HG02938 (cell line): ENCODE results near the gene CCK.
"Not testable (repeated sequence)": the region's sequence is repeated elsewhere in the genome, so short reads cannot be mapped to it uniquely, and the experiment has no call there.

Experiments used
- ATAC-seq: cut with Tn5 transposase; IDR thresholded peaks from one replicate; pipeline ENCODE4 v1.9.1; 2021; ENCODE audit warnings: mild to moderate bottlenecking, moderate library complexity; ENCODE audit not compliant: unreplicated experiment

The CCK gene, protein sequence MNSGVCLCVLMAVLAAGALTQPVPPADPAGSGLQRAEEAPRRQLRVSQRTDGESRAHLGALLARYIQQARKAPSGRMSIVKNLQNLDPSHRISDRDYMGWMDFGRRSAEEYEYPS

GRCh38 chr3:42266085-42266484 lies at the start of gene CCK:
Gene CCK, minus strand, starts transcription at chr3:42266185. Its CDS starts 2,555 bp downstream, at chr3:42263630.
- no peak for ATAC-seq

DNA sequence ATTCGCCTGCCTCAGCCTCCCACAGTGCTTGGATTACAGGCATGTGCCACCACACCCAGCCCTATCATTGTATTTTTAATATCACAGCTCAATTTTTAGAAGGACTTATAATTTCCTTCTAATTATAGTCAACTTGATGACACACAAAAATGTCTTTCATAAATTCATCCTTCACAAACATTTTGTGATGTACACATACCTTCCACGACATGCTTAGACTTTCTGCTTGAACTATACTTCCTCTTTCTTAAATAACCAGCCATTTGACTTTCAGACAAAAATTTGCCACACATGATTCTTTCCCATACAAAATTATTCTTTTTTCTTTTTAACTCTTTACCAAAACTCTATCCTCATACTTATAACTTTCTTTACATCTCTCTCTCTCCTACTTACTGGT lies 48.4 kb upstream of the CCK start:
- ATAC-seq = no peak

GRCh38 chr3:42308651-42309050 lies 42.7 kb upstream of the CCK start:
- ATAC-seq = no peak

DNA sequence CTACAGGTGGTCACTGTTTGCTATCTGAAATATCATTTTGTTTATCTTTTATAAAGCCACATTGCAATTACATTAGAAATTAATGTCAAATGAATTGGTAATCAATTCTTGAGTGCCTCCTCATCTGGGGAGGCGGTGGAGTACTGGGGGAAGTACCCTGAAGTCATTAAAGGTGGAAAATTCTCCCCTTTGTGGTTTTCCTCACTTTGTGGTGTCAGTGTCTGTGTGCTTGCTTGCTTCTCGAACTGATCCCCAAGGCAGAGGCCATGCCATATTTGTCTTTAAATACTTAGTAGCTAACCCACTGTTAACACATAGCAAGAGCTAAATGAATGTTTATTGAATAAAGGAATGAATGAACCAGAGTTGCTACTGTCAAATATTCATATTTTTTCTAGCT lies 40.5 kb upstream of the CCK start:
- no peak for ATAC-seq

GRCh38 chr3:42302924-42303634 lies 37.1 kb upstream of the CCK start:
- ATAC-seq = peak; percentile 51

GRCh38 chr3:42301446-42302175 lies 35.6 kb upstream of the CCK start:
- ATAC-seq = no peak

GRCh38 chr3:42300778-42301177 lies 34.8 kb upstream of the CCK start:
- no peak for ATAC-seq

DNA sequence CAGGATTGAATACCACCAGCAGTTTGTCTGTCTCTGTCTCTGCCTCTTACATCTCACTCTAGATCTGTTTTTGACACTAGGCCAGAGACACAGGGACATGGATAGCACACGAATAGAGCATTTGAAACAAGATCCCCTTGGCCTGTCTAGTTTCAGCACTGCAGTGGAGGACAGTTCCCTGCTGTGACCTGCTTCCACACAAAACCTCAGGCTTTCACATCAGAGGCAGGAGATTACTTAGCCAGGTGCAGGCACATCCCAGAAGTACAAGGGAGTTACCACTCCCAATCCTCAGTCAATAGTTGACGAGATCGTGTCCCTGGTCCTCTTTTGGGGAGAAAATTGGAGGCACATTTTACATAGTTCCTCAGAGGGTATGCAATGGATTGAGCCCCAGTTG lies 34.0 kb upstream of the CCK start:
- ATAC-seq = no peak

DNA sequence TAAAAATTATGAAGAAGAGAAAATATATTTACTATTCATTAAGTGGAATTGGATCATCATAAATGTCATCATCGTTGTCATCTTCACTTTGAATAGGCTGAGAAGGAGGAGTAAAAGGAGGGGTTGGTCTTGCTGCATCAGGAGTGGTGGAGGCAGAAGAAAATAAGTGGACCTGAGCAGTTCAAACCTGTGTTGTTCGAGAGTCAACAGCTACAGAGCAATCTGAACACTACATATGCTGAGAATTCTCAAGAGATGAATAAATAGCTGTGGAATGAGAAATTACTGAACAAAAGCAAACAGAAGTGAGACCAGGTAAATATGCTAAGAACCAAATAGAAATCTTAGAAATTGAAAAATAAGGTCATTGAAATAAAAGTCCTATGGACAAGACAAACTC lies 32.3 kb upstream of the CCK start:
- no peak for ATAC-seq

DNA sequence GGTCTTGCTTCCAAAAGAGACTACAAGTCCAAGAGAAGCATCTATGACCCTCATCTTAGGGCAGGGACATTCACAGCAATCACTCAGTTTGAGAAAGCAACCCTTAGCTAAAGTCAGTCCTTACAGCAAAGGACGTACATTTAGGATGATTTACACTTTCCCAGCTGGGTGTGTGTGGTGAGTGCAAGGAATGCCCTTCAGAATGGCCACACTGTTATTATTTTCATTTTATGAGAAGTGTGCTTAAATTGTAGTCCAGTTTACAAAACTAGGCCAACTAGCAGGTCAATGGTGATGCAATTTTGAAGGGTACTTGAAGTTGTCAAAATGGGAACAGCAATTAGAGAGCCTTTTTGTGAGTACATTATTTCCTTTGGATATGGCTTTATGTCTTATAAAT lies 26.0 kb upstream of the CCK start:
- ATAC-seq = no peak

GRCh38 chr3:42290966-42291714 lies 25.2 kb upstream of the CCK start:
- ATAC-seq = no peak

- no peak for ATAC-seq
Measured at GRCh38 chr3:42289026-42289425, 23.0 kb upstream of the CCK start.

DNA sequence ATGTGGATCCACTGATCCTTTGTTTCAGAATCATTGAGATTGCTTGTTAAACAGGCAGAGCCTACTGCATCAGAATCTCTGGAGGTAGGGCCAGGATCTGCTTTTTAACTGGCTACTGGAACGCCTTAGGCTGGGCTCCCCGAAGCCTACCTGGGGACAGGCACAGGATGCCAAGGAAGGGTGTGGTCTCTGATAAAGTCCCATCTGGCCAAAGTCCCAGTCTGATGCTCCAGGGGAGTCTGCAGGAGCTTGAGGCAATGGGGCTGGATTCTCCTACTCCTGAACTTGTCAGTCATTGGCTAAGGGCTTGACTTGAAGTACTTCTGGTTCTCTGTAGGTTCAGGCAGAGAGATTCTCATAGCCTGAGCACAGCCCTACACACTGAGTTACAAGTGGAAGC lies 22.4 kb upstream of the CCK start:
- no peak for ATAC-seq

GRCh38 chr3:42287423-42287822 lies 21.4 kb upstream of the CCK start:
- not testable (repeated sequence) for ATAC-seq

DNA sequence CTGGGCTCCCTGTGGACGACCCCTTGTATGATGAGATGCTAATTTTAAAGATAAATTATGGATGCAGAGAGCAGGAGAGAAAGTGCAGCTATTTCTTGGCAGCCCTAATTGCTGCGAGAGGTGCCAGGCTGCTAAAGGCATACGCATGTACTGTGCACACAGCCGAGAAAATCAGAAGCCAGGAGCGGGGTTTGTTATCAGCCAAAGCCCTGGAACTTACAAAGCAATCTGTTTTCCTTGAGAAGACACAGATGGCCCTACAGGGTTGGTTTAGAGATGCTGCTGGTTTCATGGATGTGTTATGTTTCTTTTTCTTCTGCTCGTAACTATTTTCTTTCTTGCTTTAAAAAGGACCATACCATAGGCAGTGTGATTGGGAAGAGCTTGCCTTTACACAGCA lies 11.7 kb upstream of the CCK start:
- no peak for ATAC-seq

GRCh38 chr3:42276141-42277132 lies 10.5 kb upstream of the CCK start:
- peak; percentile 78 for ATAC-seq

DNA sequence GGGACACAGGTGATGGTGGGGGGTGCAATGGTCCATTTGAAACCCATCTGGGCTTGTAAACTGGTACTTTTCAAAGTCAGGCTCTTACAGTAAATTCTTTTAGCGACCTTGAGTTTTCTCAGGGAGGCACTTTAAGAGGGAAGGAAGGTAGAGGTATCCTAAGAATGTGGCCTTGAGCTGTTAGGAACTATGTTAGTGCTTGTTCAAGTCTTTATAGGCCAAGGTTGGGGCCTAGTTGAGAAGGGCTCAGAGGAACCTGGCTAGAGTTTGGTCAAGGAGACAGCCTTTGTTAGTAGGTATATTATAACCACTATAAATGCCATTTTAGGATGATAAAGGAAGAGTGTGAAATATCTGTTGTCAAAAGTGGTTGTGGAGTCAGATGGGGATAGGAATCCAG lies 9.2 kb upstream of the CCK start:
- no peak for ATAC-seq

DNA sequence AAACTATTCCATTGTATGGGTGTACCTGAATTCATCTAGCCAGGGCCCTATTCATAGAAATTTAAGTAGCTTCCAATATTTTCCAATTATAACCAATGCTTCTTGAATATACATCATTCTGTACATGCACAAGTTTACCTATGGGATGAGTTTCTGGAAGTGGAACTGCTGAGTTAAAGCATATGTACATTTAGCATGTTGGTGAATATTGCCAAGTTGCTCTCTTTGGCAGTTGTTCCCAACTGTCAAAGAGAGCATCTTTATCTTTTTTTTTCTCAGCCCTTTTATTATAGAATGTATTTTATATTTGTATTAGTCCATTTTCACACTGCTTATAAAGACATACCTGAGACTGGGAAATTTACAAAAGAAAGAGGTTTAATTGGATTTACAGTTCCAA lies 8.3 kb upstream of the CCK start:
- ATAC-seq = no peak

GRCh38 chr3:42273361-42273760 lies 7.4 kb upstream of the CCK start:
- ATAC-seq = no peak

DNA sequence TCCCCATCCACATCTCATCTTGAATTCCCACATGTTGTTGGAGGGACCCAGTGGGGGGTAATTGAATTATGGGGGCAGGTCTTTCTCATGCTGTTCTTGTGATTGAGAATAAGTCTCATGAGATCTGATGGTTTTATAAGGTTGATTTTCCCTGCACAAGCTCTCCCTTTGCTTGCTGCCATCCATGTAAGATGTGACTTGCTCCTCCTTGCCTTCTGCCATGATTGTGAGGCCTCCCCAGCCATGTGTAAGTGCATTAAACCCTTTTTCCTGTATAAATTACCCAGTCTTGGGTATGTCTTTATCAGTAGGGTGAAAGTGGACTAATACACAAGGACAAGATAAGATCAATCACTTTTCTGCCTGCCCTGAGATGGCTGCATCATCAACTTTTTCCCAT lies 5.8 kb upstream of the CCK start:
- ATAC-seq = no peak
